PFSK-1 (cell line): ENCODE measurements around the gene FAM210A.

Experiments
- FOXP2 ChIP-seq: optimal IDR thresholded peaks from 2 replicates; pipeline ENCODE3; 2011; ENCODE audit warnings: borderline replicate concordance, control low read depth, inconsistent platforms; ENCODE audit not compliant: insufficient read depth; ENCODE audit errors: extremely low read length, extremely low read depth
- POLR2AphosphoS5 ChIP-seq: IDR thresholded peaks from 2 replicates; pipeline ENCODE4 v1.6.1; 2012; ENCODE audit warnings: low read depth, mild to moderate bottlenecking, control low read depth, low read length, moderate library complexity
- REST ChIP-seq, 2 experiments: IDR thresholded peaks; 2 replicates each; pipeline versions ENCODE4 v1.6.1 to v1.8.0; 2011 to 2012; ENCODE audit warnings: low read depth in 2 of 2, low read length in 2 of 2, control low read depth in 1 of 2, inconsistent platforms in 1 of 2, mild to moderate bottlenecking in 1 of 2, moderate library complexity in 1 of 2; ENCODE audit not compliant: insufficient read depth in 1 of 2
- SIN3A ChIP-seq: IDR thresholded peaks from 2 replicates; pipeline ENCODE4 v1.6.1; 2012; ENCODE audit warnings: mild to moderate bottlenecking, low read length, moderate library complexity, borderline replicate concordance; ENCODE audit not compliant: insufficient read depth
- TAF1 ChIP-seq: IDR thresholded peaks from 2 replicates; pipeline ENCODE4 v1.6.1; 2012; ENCODE audit warnings: low read length, control low read depth, borderline replicate concordance; ENCODE audit not compliant: insufficient read depth

- TF ChIP-seq POLR2AphosphoS5 (no peak), SIN3A (no peak), TAF1 (no peak), REST (IDR thresholded peaks at IDR 0.05; ENCODE audit: insufficient read depth in 1 of 2, low read depth in 2 of 2, low read length in 2 of 2) (no peak), FOXP2 (no peak)
Measured at GRCh38 chr18:13720847-13721246, 5.5 kb downstream of the FAM210A start.
